IPS-11a (cell line): ENCODE results near the gene ARHGAP6.
"Not testable (repeated sequence)": the region's sequence is repeated elsewhere in the genome, so short reads cannot be mapped to it uniquely, and the experiment has no call there.

Source experiments
- H3K4me3 ChIP-seq: one replicate; pipeline ENCODE4 v1.5.1; 2013; ENCODE audit warnings: low read depth, low read length, control low read depth

ARHGAP6 gene

DNA sequence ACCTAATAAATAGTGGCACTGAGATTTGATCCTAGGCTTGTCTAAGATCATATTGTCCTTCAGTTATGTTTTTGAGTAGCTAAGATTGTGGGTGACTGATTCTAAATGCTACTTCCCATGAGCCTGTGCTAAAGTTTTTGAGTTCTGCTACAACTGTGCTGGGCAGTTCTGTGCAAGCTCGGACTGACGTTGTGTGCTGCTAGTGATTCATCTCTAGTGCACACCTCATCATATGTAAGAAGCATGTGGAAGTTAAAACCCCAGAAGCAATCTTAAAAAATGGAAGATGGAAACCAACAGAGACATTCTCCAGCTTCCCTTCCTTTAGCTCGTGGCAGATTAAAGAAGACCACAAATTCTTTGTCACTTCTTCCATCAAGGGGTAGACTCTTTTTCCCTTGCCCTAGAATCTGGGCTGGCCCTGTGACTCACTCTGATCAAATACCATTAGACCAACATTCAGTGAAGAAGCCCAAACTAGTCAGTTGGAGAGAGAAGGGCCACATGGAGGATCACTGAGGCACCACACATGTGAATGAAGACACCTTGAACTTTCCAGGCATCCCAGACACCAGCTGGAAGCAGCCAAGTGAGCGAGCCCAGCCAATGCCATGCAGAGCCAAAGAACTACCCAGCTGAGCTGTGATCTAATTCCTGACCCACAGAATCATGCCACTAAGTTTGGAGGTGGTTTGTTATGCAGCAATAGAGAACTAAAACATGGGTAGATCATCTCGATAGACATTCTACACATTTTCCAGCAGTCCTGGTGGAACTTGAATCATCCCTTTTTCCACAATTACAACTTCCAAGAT, 16.8 kb downstream of the ARHGAP6 start:
- no peak overlapping the region for H3K4me3 ChIP-seq

DNA sequence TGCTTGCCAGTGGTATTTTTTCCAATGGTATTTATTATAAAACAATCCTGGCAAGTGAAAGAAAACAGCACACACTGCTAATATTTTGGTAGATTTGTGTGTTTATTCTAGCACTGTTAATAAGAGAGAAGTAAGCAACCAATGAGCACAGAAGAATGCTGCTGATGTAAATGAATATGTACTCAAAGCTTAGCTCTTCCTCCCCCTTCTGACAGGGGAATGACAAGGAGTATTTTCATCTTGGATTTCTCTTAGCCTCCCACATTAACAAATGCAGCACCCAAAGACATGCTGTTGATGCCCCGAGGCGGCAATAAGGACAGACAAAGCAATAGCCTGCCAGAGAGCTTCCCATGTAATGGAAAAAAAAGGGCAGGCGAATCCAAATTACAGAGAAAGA, 18.6 kb downstream of the ARHGAP6 start:
- no peak overlapping the region for H3K4me3 ChIP-seq

DNA sequence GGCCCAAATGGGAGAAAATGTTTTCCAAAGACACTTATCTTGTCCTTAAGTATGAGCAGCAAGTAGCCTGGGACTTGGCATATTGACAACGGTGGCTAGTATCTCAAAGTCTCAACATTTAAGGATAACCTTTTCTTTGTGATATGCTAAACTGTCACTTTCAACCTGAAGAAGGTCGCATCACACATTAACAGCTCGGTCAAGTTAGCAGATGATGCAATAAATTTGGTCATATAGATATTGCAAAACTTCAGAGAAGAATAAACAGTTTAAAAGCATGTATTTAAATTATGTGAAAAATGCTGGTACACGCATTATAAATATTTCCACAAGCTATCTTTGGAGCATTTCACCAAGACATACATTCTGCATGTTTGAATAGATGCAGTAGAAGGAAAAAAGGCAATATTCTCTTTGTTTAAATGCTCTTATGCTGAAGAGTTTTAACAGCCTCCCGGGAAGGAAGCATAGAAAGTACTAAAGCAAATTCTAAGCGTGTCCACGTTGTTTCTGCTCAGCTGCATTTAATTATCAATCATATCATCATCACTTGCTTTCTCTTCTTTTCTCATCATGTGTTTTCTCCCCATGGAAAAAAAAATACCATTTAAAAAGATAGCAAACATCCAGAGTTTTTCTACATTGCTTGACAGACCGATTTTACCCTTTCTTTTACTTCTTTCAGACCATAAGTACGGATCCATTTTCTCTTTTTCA, 24.2 kb downstream of the ARHGAP6 start:
- H3K4me3 ChIP-seq, result no peak overlapping the region

DNA sequence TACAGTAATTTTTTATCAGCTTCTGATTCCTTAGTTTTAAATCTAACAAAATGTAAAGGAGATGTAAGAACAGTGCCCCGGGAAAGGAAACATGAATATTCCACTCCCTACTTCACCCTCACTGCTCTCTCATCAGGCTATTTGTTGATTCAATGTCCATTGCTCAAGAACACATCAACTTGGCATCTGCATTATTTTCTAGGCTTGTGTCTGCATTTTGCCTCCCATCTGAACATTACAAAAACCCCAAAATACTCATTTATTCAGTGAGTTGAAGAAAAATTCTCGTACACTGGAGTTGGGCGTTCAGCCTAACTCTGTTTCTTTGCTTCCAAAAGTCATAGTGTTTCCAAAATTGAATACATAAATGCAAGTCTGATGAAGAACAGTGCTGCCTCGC, 25.6 kb downstream of the ARHGAP6 start:
- no peak overlapping the region for H3K4me3 ChIP-seq

DNA sequence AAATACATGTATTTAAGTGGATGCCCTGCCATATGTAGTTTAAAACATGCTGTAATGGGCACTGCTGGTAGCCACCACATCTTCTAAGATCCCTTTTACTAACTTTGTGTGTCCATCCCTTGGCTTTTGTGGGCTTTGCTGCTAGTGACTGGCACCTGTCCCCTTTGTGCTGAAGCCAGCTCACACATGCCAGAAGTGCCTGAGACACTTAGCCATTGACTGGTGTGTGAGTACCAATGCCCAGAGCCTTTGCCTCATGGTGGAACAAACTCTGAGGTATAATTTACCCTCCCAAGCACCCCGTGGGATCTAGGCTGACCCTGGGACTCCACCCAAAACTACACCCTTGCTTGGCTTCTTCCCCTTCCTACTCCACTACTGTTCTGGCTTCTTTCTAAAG, 33.0 kb downstream of the ARHGAP6 start:
- no peak overlapping the region for H3K4me3 ChIP-seq

DNA sequence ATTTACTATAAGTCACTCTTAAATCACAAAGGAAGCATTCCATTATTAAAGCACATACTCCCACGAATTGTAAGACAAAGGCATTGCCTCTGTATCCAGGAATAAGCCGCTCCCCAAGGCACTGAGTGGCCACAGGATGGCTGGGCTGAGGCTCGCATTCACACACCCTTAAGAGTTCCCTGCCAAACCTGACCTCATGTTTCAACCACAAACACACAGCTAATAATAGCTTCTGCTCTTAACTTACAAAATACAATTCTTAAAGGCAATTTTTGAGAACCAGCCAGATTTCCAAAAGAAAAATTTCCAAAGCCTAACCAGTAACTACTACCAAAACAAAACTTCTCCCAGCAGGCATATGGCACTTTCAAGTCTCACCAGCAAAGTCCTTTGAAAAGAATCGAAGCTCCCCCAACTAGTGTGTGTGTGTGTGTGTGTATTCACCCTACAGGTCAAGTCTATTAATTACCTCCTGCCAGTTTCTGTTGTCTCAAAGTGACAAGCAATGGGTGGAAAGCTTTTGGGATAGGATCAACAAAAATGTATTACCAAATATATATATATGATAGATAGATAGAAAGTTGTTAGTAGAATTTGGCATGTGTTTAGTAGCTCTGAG, 36.0 kb downstream of the ARHGAP6 start:
- H3K4me3 ChIP-seq, result no peak overlapping the region

DNA sequence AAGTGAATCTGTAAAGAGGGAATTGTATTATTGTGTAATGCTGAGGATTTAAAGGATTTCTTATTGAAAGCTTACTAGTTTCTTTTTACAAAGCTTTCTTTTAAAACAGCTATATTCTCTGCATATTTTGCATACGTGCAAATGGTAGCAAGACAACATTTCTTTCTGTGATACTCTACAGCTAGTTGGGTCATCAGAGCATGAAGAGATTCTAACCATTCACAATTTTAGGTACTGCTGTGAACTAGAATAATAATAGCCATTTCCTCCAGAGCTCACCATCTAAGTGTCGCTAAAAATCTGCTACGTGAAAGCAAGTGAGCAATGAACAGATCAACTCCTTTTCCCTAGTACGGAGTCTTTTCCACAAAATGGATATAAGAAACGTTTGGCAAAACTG, 37.3 kb downstream of the ARHGAP6 start:
- no peak overlapping the region for H3K4me3 ChIP-seq

DNA sequence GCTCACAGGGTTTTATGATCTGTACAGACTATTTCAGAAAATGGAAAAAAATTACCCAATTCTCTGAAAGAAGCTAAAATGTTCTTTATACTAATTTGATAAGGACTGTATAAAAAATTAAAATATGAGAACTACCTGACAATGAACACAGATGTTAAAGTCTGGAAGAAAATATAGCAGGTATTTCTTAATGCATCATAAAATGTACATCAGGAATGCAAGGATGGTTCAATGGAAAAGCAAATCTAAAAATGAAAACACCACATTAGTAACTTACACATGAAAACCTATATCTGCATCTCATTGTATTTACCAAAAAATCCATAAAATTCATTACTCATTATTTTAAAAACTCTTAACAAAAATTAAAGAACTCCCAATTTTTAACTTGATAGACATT, 39.4 kb downstream of the ARHGAP6 start:
- H3K4me3 ChIP-seq, result no peak overlapping the region

DNA sequence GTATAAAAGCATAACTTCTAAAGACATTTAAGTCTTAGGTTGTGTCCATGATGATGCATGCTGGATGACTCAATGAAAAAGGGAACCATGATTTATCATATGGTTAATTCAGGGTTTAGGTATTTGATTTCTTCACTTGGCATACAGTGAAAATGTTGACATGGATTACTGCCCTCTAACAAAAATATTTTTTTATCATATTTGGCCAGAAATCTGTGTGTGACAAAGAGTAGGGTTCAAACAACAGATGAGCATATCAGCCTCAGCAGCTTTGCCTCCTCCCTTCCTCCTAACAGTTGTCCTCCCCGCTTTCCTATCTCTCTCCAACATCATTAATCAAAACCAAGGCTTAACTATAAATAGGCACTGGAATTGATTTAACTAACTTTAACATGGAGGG, 46.3 kb downstream of the ARHGAP6 start:
- H3K4me3 ChIP-seq, result no peak overlapping the region

DNA sequence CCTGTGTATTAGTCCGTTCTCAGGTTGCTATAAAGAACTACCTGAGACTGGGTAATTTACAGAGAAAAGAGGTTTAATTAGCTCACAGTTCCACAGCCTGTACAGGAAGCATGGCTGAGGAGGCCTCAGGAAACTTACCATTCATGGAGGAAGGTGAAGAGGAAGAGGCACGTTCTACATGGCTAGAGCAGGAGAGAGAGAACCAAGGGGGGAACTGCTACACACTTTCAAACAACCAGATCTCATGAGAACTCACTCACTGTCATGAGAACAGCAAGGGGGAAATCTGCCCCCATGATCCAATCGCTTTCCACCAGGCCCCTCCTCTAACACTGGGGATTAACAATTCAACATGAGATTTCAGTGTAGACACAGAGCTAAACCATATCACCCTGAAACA, 51.5 kb downstream of the ARHGAP6 start:
- not testable (repeated sequence) for H3K4me3 ChIP-seq

DNA sequence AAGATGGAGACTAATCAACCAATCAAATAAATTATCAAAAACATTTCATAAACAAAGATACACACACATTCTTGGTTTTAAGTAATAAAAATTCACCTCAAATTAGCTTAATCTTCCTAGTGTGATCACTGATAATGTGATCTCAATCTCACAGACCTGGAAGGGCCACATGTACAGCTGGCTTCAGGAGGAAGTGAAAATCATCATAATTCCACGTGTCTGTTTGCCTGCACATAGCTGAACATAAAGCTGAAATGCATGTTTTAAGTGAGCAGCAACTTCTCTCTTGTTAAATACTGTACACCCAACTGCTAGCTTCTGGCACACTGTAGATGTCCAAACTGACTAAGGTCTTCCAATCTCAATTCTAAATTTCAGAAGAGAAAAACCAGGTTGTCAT, 53.8 kb downstream of the ARHGAP6 start:
- H3K4me3 ChIP-seq, result no peak overlapping the region

DNA sequence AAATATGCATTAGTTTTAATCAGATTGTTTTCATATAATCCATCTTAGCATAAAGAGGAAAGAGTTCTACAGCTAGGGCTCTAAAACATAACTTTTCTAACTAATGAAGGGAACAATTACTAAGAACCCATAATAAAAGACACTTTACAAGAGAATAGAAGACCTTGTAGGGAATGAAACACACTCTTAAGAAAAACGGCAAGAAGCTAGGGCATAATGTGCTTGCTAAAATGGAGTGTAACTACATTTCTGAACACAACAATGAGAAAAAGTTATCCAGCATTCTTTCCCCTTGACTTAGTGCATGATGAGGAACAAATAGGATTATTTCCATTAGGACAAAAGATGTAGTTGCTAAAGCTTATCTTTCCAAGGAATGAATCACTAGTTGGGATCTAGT, 54.6 kb downstream of the ARHGAP6 start:
- no peak overlapping the region for H3K4me3 ChIP-seq

DNA sequence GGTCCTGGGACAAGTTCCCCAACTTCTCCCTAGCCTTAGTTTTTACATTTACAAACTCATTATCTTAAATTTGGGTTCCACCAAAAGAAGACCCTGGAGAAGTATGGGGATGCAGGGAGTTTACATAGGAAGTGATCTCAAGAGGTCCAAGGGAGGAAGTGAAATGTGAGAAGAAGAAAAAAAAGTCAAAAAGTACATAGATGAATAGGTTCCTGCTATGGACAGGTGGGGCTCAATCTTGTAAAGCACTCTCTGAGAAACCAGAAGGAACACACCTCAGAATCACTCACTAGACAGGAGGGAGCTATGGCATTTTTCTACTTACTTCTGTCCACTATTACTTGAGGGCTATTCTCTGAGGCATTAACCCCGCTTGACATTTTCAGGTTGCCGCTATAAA, 56.6 kb downstream of the ARHGAP6 start:
- no peak overlapping the region for H3K4me3 ChIP-seq

DNA sequence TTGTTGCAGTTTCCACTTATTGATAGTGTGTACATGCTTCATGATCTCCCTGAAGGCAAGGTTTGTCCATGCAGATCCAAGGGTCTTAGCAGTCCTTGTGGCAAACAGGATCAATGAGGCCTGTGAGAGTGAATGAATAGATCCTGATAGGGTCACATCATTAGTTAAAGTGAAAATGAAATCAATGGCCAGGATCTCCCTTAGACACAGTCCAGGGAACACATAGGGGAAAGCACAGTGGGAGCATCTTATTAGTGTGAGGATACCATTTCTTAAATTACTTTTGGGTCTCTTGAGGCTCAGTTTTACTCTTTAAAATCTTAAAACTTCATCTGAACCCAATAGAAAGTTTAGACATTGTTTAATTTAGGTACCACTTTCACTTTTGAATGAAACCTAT, 59.3 kb downstream of the ARHGAP6 start:
- H3K4me3 ChIP-seq, result no peak overlapping the region

DNA sequence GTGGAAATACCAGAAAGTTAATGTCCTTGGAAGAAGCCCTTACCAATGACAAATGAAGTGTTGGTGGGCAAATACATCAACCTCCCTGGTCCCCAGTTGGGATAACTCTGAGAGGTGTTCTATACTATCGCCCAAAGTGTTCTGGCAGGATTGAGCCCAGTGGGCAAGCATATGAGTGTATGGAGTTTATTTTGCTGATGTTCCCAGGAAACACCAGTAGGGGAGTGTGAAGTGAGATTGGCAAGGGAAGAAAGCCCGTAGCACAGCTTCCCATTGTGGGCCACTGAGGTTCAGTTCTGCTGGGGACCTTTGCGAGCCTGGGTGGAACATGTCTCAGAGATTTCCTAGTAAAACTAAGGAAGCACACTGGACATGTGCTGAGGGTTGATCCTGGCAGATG, 65.1 kb downstream of the ARHGAP6 start:
- no peak overlapping the region for H3K4me3 ChIP-seq

DNA sequence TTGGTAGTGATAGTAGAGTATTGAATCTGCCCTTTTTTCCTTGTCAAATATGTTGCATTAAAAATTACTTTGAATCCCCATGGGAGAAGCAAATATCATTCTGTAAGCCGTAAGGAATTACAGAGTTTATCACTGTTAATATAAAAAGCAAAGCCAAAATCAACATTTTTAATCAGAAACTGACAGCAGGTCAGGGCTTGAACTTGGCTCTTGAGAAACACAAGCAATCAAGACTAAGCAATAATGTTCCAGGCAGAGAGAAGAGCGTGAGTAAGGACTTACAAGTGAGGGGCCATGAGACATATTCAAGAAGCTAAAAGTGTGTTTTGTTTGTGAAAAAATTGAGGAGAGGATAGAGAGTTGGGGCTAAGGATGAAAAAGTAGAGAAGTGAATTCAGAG, 68.2 kb downstream of the ARHGAP6 start:
- no peak overlapping the region for H3K4me3 ChIP-seq

DNA sequence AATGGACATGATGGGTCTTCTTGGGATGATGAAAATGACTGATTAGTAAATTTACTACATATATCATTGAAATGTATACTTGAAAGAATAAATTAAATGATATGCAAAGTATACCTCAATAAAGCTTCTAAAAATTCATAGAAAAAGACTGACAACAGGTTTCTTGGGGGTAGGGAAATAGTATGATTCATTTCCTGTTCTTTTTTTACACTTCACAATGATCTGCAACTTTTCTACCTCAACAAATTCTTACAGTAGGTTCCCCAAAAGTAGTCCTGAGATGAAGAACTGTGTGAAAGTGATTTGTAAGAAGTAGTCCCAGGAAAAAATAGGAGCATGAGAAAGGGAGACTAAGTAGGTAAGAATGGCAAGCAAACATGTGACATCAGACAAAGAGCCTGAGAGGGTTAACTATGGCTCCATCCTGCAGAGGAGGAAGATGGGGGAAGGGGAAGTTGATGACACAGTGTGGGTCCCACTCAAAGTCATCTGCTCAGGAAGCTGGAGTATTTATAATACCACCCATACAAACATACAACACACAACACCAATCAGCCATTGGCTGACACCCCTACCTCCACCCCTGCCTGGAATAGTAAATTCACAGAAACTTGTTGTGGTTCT, 73.9 kb downstream of the ARHGAP6 start:
- H3K4me3 ChIP-seq, result no peak overlapping the region

DNA sequence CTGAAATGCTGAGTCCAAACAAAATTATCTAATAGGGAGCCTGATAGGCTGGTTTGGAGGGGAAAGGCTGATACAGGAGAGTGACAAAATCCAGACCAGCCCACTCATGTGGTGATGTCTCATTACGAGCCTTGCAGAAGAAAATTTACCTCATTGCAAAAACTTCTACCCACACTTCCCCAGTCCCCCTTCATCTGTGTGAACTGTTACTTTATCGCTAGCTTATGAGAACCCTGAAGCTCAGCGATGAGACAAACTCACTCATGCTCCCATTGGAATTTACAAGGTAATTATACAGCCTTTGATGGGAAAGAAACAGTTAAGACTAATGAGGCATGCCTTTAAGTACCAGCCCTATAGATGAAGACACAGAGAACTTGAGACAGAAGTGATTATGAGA, 76.1 kb downstream of the ARHGAP6 start:
- H3K4me3 ChIP-seq, result no peak overlapping the region

DNA sequence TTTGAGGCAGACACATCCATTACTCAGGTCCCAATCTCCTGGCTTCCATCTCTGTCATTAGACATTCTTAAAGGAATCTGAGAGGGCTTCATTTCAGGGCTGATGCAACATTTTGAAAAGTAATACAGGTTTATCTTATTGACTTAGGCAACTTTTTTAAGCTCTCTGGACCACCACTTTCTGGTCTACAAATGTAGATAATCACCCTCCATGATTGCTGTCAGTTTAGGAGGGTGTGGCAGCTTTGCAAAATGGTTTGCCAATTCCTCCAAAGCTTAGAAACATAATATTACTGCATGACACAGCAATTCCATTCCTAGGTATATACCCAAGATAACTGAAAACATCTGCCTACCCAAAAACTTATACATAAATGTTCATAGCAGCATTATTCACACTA, 77.6 kb downstream of the ARHGAP6 start:
- no peak overlapping the region for H3K4me3 ChIP-seq

DNA sequence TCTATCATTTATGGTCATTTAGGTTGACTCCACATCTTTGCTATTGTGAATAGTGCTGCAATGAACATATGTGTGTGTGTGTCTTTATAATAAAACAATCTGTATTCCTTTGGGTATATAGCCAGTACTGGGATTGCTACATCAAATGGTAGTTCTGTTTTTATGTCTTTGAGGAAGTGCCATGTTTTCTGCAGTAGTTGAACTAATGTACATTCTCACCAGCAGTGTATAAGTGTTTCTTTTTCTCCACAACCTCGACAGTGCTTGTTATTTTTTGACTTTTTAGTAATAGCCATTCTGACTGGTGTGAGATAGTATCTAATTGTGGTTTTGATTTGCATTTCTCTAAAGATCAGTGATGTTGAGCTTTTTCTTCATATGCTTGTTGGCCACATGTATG, 80.5 kb downstream of the ARHGAP6 start:
- H3K4me3 ChIP-seq, result no peak overlapping the region

DNA sequence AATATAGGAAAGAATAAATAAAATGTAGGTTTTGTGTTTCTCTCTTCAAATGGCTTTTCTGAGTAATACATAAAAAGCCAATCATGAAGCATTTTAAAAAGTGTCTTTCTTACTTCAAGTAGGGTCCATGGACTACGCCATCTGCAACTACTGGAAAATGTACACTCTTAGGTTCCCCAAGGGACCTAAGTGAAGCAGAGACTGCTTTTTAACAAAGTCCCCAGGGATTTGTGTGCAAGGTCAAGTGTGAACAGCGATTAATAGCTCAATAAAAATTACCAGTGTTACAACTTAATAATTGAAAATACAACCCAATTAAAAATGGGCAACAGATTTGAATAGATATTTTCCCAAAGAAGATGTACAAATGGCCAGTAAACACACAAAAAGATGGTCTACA, 84.9 kb downstream of the ARHGAP6 start:
- H3K4me3 ChIP-seq, result no peak overlapping the region
